HepG2 (cell line): Measurements from ENCODE around the gene TANC2. TPM values are rescaled to one million over a fixed set of nuclear protein-coding genes. Genes with fewer than 3 reads are reported as not detected.

Source experiments
- microRNA counts: library from miRNA; unstranded; fragments of <30 nt; microRNA quantifications from one replicate; lab custom pipeline; 2015
- microRNA-seq: library from miRNA; unstranded; fragments of <30 nt; microRNA quantifications from one replicate; pipeline ENCODE4, GENCODE V29; 2020
- polyA plus RNA-seq, 8 experiments: library from polyadenylated mRNA; depleted of rRNA in 3 of 8; stranded (reverse) in 7 of 8; unstranded in 1 of 8; fragments of >200 nt; fragmentation: Illumina TruSeq in 4 of 8; extraction: Trizol in 4 of 8; gene quantifications; 2 replicates each; pipeline versions ENCODE4 v1.2.1 to v1.2.3, GENCODE V29; 2011 to 2016; ENCODE audit warnings: low read depth in 4 of 8, missing spikeins in 1 of 8, mixed read lengths in 1 of 8; ENCODE audit not compliant: insufficient read depth in 1 of 8
- small RNA-seq, 3 experiments: library from RNA; depleted of rRNA; stranded (forward); fragments of <200 nt; gene quantifications; one replicate each; pipeline ENCODE3, GENCODE V24; 2012; ENCODE audit warnings: low read depth in 2 of 3, low replicate concordance in 1 of 3; ENCODE audit not compliant: insufficient read length in 3 of 3, insufficient read depth in 2 of 3
- total RNA-seq, 5 experiments: library from RNA; depleted of rRNA; stranded (reverse); fragments of >200 nt; fragmentation: Illumina TruSeq; extraction: Trizol; gene quantifications; 2 replicates each; pipeline ENCODE4 v1.2.3, GENCODE V29; 2016; ENCODE audit warnings: low read depth in 1 of 5

Gene TANC2
- total and polyA plus RNA-seq, 2 of the 13 experiments (the other 11 are each of a cell fraction or from before 2014, with no cell fraction given): 0.08 to 0.20 TPM

MicroRNAs within 50 kb of the gene (microRNA counts, 767-probe panel; counts per million panel counts)
- not detected for microRNA hsa-miR-633 (lab: Ali Mortazavi, UCI)

Small RNA genes within 50 kb of the gene (microRNA-seq; reads per million reads assigned to microRNA genes)
- not detected for gene MIR633

Small RNA genes within 50 kb of the gene (small RNA-seq; reads per million reads assigned to genes)
- 0 reads per million in 3 experiments for gene MIR633

Other genes with a start within 250 kb of the TANC2 start
- not detected in 2 replicates for gene MARCHF10, start 157.9 kb upstream of the TANC2 start, total RNA-seq (2016; rRNA removed; fragmentation: Illumina TruSeq; extraction: Trizol)
- gene MARCHF10, start 157.9 kb upstream of the TANC2 start, polyA plus RNA-seq (2011; rRNA removed): not detected in 2 replicates